Activated CD8-positive, alpha-beta memory T cell treated with anti-CD3 and anti-CD28 coated beads, Interleukin-2, amount 50 U/mL, for 4 hours (primary cell): ENCODE measurements around the gene ARL10.
A peak's percentile ranks its signal among the peaks of the same experiment; 100 is the strongest.

Experiments used
- DNase-seq: peaks from one replicate; pipeline ENCODE4 v3.0.0-alpha.2; 2020

The ARL10 gene

GRCh38 chr5:176413255-176413565 lies 47.9 kb downstream of the ARL10 start:
- no peak for DNase-seq

- DNase-seq, result no peak
These were observed 48.5 kb downstream of the ARL10 start for GRCh38 chr5:176413709-176414191.

GRCh38 chr5:176414704-176415103 lies 49.4 kb downstream of the ARL10 start:
- DNase-seq, result no peak

- DNase-seq, result no peak
These were observed 50.1 kb downstream of the ARL10 start for GRCh38 chr5:176415240-176415951.

GRCh38 chr5:176415952-176416924 lies 51.0 kb downstream of the ARL10 start, which contains the start of gene CLTB:
CLTB (minus strand) TSS chr5:176416539; CDS start chr5:176416363, 176 bp downstream.
- peak; percentile 93 for DNase-seq

- DNase-seq, result no peak
These were observed 51.7 kb downstream of the ARL10 start for GRCh38 chr5:176416965-176417364.

GRCh38 chr5:176418251-176418650 lies 53.0 kb downstream of the ARL10 start:
- no peak for DNase-seq

GRCh38 chr5:176420086-176420485 lies 54.8 kb downstream of the ARL10 start:
- no peak for DNase-seq

- no peak for DNase-seq
These were observed 55.8 kb downstream of the ARL10 start for GRCh38 chr5:176420972-176421544.

- no peak for DNase-seq
These were observed 58.9 kb downstream of the ARL10 start for GRCh38 chr5:176424181-176424580.

- DNase-seq, result no peak
These were observed 59.9 kb downstream of the ARL10 start for GRCh38 chr5:176425138-176425537.

GRCh38 chr5:176425791-176426190 lies 60.5 kb downstream of the ARL10 start:
- DNase-seq, result no peak

GRCh38 chr5:176426876-176427275 lies 61.6 kb downstream of the ARL10 start:
- DNase-seq, result no peak

GRCh38 chr5:176427971-176428370 lies 62.7 kb downstream of the ARL10 start:
- DNase-seq, result no peak

GRCh38 chr5:176429972-176430371 lies 64.7 kb downstream of the ARL10 start:
- DNase-seq, result no peak
